Measurements from ENCODE around the gene LRCH4. TPM values are rescaled to one million over a fixed set of nuclear protein-coding genes. Genes with fewer than 3 reads are reported as not detected.

The LRCH4 gene
- total and polyA plus RNA-seq, 4 experiments from 2014 or later = 119 to 412 (median 280) TPM

- Mint-ChIP-seq H3K9me3 (peaks cover 0 to 2% (median 0%) of the 10 kb centered on the region in 8 donors), H3K27ac (peak overlapping the region; percentile 25 to 84 (median 42))
- intact Hi-C loops (cut with micrococcal nuclease) = loop anchor here (1.0 kb wide), 1 partner anchor 12 kb away; no protein-coding TSS in a partner anchor
Measured at GRCh38 chr7:100570954-100571828, 14.7 kb downstream of the LRCH4 start.

GRCh38 chr7:100568896-100569844, 16.8 kb downstream of the LRCH4 start:
- no peaks in the 10 kb centered on the region for H3K9me3 ChIP-seq (ENCODE audit: control insufficient read depth in 1 of 2, low read length in 2 of 2)
- Mint-ChIP-seq H3K4me3 (peak overlapping the region; percentile 31 to 77 (median 68)), H3K36me3 (peaks cover 0 to 18% of the 10 kb centered on the region in 2 donors), H3K9me3 (peaks cover 0 to 2% (median 0%) of the 10 kb centered on the region in 8 donors), H3K27ac (peak overlapping the region; percentile 32 to 93 (median 83)), H3K27me3 (no peaks in the 10 kb centered on the region), H3K4me1 (peaks cover 14 to 52% (median 27%) of the 10 kb centered on the region in 4 donors)
- H3K4me3 ChIP-seq (ENCODE audit: low read length in 2 of 2) = peak overlapping the region in 1 of 2 donors; percentile 47
- peak overlapping the region; percentile 48 for H3K27ac ChIP-seq (ENCODE audit: low read depth, low read length)
- intact Hi-C loops (cut with micrococcal nuclease) = loop anchor here (2.0 kb wide), 1 partner anchor 64 kb away; no protein-coding TSS in a partner anchor
- H3K27me3 ChIP-seq (ENCODE audit: insufficient read depth, low read length) = no peaks in the 10 kb centered on the region
- peak; percentile 43 to 70 (median 46) for DNase-seq
- peaks cover 40% of the 10 kb centered on the region for H3K4me1 ChIP-seq (ENCODE audit: insufficient read depth, low read length)
- POLR2A ChIA-PET (ENCODE audit: partially characterized antibody) = interaction anchor here (0.7 to 12.1 kb wide), 22 partner anchors 8 to 123 kb away, joined by 3 to 307 read pairs (median 4); partner anchors contain the start of genes AGFG2, FBXO24, GNB2 and LRCH4
- CTCF ChIA-PET (ENCODE audit: partially characterized antibody) = interaction anchor here (0.9 to 11.8 kb wide), 10 partner anchors 10 to 167 kb away, joined by 3 to 266 read pairs (median 4); partner anchors contain the start of genes FBXO24, LRCH4, POP7 and PPP1R35
- peaks cover 3% of the 10 kb centered on the region for H3K36me3 ChIP-seq (ENCODE audit: insufficient read depth, low read length)

More at GRCh38 chr7:100570954-100571828, 14.7 kb downstream of the LRCH4 start:
- POLR2A ChIA-PET (ENCODE audit: partially characterized antibody) = interaction anchor here (0.8 to 12.1 kb wide), 11 partner anchors 8 to 137 kb away, joined by 3 to 307 read pairs (median 5); partner anchors contain the start of genes AGFG2, FBXO24, LRCH4 and NYAP1
- Histone ChIP-seq H3K27me3 (ENCODE audit: insufficient read depth, low read length) (no peaks in the 10 kb centered on the region), H3K27ac (ENCODE audit: low read depth, low read length) (no peak overlapping the region), H3K4me1 (ENCODE audit: insufficient read depth, low read length) (peaks cover 37% of the 10 kb centered on the region), H3K36me3 (ENCODE audit: insufficient read depth, low read length) (peaks cover 19% of the 10 kb centered on the region), H3K4me3 (ENCODE audit: low read length in 2 of 2) (no peak overlapping the region), H3K9me3 (ENCODE audit: control insufficient read depth in 1 of 2, low read length in 2 of 2) (no peaks in the 10 kb centered on the region)
- Mint-ChIP-seq H3K4me3 (peak overlapping the region in 4 of 8 donors; percentile 21 to 71 (median 49)), H3K4me1 (peaks cover 14 to 51% (median 27%) of the 10 kb centered on the region in 4 donors), H3K27me3 (no peaks in the 10 kb centered on the region), H3K36me3 (peaks cover 0 to 26% of the 10 kb centered on the region in 2 donors)
- CTCF ChIA-PET (ENCODE audit: partially characterized antibody) = interaction anchor here (0.5 to 1.8 kb wide), 8 partner anchors 12 to 161 kb away, joined by 3 to 7 read pairs (median 3); partner anchors contain the start of genes FBXO24, LRCH4 and POP7
- DNase-seq = peak in 1 of 5 donors; percentile 52

GRCh38 chr7:100568176-100568895, 17.6 kb downstream of the LRCH4 start:
- Histone ChIP-seq H3K4me3 (ENCODE audit: low read length in 2 of 2) (no peak overlapping the region), H3K36me3 (ENCODE audit: insufficient read depth, low read length) (peaks cover 7% of the 10 kb centered on the region), H3K27ac (ENCODE audit: low read depth, low read length) (peak overlapping the region; percentile 8), H3K9me3 (ENCODE audit: control insufficient read depth in 1 of 2, low read length in 2 of 2) (no peaks in the 10 kb centered on the region), H3K4me1 (ENCODE audit: insufficient read depth, low read length) (peaks cover 43% of the 10 kb centered on the region), H3K27me3 (ENCODE audit: insufficient read depth, low read length) (no peaks in the 10 kb centered on the region)
- Mint-ChIP-seq H3K4me1 (peaks cover 18 to 60% (median 32%) of the 10 kb centered on the region in 4 donors), H3K27me3 (no peaks in the 10 kb centered on the region), H3K4me3 (peak overlapping the region in 2 of 8 donors; percentile 10 to 32), H3K27ac (peak overlapping the region; percentile 52 to 84 (median 74)), H3K9me3 (peaks cover 0 to 2% (median 0%) of the 10 kb centered on the region in 8 donors), H3K36me3 (peaks cover 4 to 23% of the 10 kb centered on the region in 2 donors)
- intact Hi-C loops (cut with micrococcal nuclease) = loop anchor here (2.0 kb wide), 1 partner anchor 64 kb away; no protein-coding TSS in a partner anchor
- ChIA-PET CTCF (ENCODE audit: partially characterized antibody) (interaction anchor here (1.1 to 11.8 kb wide), 11 partner anchors 9 to 137 kb away, joined by 3 to 266 read pairs (median 4); partner anchors contain the start of genes FBXO24, GIGYF1, LRCH4 and POP7), POLR2A (ENCODE audit: partially characterized antibody) (interaction anchor here (0.7 to 12.1 kb wide), 15 partner anchors 9 to 109 kb away, joined by 3 to 307 read pairs (median 4); partner anchors contain the start of genes AGFG2, FBXO24, GNB2 and LRCH4)
- no peak for DNase-seq

- Mint-ChIP-seq H3K4me3 (no peak overlapping the region), H3K4me1 (peaks cover 20 to 61% (median 32%) of the 10 kb centered on the region in 4 donors)
- POLR2A ChIA-PET (ENCODE audit: partially characterized antibody) = interaction anchor here (0.9 to 12.1 kb wide), 6 partner anchors 8 to 138 kb away, joined by 3 to 307 read pairs (median 4); partner anchors contain the start of genes FBXO24, LRCH4 and POP7
Measured at GRCh38 chr7:100567751-100568175, 18.2 kb downstream of the LRCH4 start.

GRCh38 chr7:100567031-100567730, 18.7 kb downstream of the LRCH4 start:
- H3K4me3 Mint-ChIP-seq = peak overlapping the region in 1 of 8 donors; percentile 9
- no peaks in the 10 kb centered on the region for H3K9me3 ChIP-seq (ENCODE audit: control insufficient read depth in 1 of 2, low read length in 2 of 2)
- intact Hi-C loops (cut with micrococcal nuclease) = no loop called here
- H3K4me1 ChIP-seq (ENCODE audit: insufficient read depth, low read length) = peaks cover 43% of the 10 kb centered on the region
- POLR2A ChIA-PET (ENCODE audit: partially characterized antibody) = interaction anchor here (0.9 to 12.1 kb wide), 6 partner anchors 8 to 138 kb away, joined by 3 to 307 read pairs (median 4); partner anchors contain the start of genes AGFG2, FBXO24, LRCH4 and POP7
- no peaks in the 10 kb centered on the region for H3K27me3 Mint-ChIP-seq
- H3K36me3 ChIP-seq (ENCODE audit: insufficient read depth, low read length) = peaks cover 18% of the 10 kb centered on the region
- peak overlapping the region; percentile 14 for H3K27ac ChIP-seq (ENCODE audit: low read depth, low read length)
- no peaks in the 10 kb centered on the region for H3K27me3 ChIP-seq (ENCODE audit: insufficient read depth, low read length)
- DNase-seq = no peak
- H3K9me3 Mint-ChIP-seq = peaks cover 0 to 2% (median 0%) of the 10 kb centered on the region in 8 donors
- peaks cover 8 to 27% of the 10 kb centered on the region in 2 donors for H3K36me3 Mint-ChIP-seq
- CTCF ChIA-PET (ENCODE audit: partially characterized antibody) = interaction anchor here (0.8 to 13.2 kb wide), 9 partner anchors 8 to 157 kb away, joined by 3 to 266 read pairs (median 6); partner anchors contain the start of genes AGFG2, FBXO24, GIGYF1 and LRCH4
- peak overlapping the region in 5 of 7 donors; percentile 13 to 83 (median 62) for H3K27ac Mint-ChIP-seq
- H3K4me3 ChIP-seq (ENCODE audit: low read length in 2 of 2) = no peak overlapping the region
- peaks cover 20 to 57% (median 32%) of the 10 kb centered on the region in 4 donors for H3K4me1 Mint-ChIP-seq

More at GRCh38 chr7:100567751-100568175, 18.2 kb downstream of the LRCH4 start:
- intact Hi-C loops (cut with micrococcal nuclease) = loop anchor here (2.0 kb wide), 1 partner anchor 65 kb away; no protein-coding TSS in a partner anchor
- Mint-ChIP-seq H3K9me3 (peaks cover 0 to 2% (median 0%) of the 10 kb centered on the region in 8 donors), H3K27me3 (no peaks in the 10 kb centered on the region), H3K36me3 (peaks cover 6 to 26% of the 10 kb centered on the region in 2 donors), H3K27ac (peak overlapping the region in 6 of 7 donors; percentile 29 to 83 (median 50))
- CTCF ChIA-PET (ENCODE audit: partially characterized antibody) = interaction anchor here (0.8 to 11.8 kb wide), 7 partner anchors 9 to 131 kb away, joined by 3 to 266 read pairs (median 6); partner anchors contain the start of genes FBXO24, GIGYF1, LRCH4 and PPP1R35
- Histone ChIP-seq H3K4me1 (ENCODE audit: insufficient read depth, low read length) (peaks cover 43% of the 10 kb centered on the region), H3K27me3 (ENCODE audit: insufficient read depth, low read length) (no peaks in the 10 kb centered on the region), H3K9me3 (ENCODE audit: control insufficient read depth in 1 of 2, low read length in 2 of 2) (no peaks in the 10 kb centered on the region), H3K4me3 (ENCODE audit: low read length in 2 of 2) (no peak overlapping the region), H3K36me3 (ENCODE audit: insufficient read depth, low read length) (peaks cover 13% of the 10 kb centered on the region), H3K27ac (ENCODE audit: low read depth, low read length) (peak overlapping the region; percentile 14)
- DNase-seq = no peak
